Muscle layer of colon (tissue), 2 donors: ENCODE data around the gene DYNLRB1.
"Not testable (repeated sequence)": the region's sequence is repeated elsewhere in the genome, so short reads cannot be mapped to it uniquely, and the experiment has no call there.

Experiments
- H3K27ac ChIP-seq: one replicate; pipeline ENCODE4 v1.7.0; 2013; ENCODE audit warnings: low read depth, mild to moderate bottlenecking, low read length, moderate library complexity
- H3K27me3 ChIP-seq, 2 donors: one replicate each; pipeline ENCODE4 v1.7.0; 2013; ENCODE audit warnings: low read length in 2 of 2, mild to moderate bottlenecking in 2 of 2; ENCODE audit not compliant: insufficient read depth in 2 of 2, control insufficient read depth in 1 of 2
- H3K36me3 ChIP-seq: one replicate; pipeline ENCODE4 v1.7.0; 2013; ENCODE audit warnings: mild to moderate bottlenecking, low read length; ENCODE audit not compliant: insufficient read depth
- H3K4me1 ChIP-seq: one replicate; pipeline ENCODE4 v1.7.0; 2013; ENCODE audit warnings: mild to moderate bottlenecking, low read length; ENCODE audit not compliant: insufficient read depth
- H3K4me3 ChIP-seq, 2 donors: one replicate each; pipeline ENCODE4 v1.7.0; 2013; ENCODE audit warnings: low read length in 2 of 2, low read depth in 1 of 2, mild to moderate bottlenecking in 1 of 2, moderate library complexity in 1 of 2
- H3K9ac ChIP-seq: one replicate; pipeline ENCODE4 v1.7.0; 2013; ENCODE audit warnings: low read length
- H3K9me3 ChIP-seq: one replicate; pipeline ENCODE4 v1.7.0; 2013; ENCODE audit warnings: mild to moderate bottlenecking, low read length
- donor health status: abdominal sarcoma.
- donor health status: Adenocarcinoma of cecum.

The DYNLRB1 gene

DNA sequence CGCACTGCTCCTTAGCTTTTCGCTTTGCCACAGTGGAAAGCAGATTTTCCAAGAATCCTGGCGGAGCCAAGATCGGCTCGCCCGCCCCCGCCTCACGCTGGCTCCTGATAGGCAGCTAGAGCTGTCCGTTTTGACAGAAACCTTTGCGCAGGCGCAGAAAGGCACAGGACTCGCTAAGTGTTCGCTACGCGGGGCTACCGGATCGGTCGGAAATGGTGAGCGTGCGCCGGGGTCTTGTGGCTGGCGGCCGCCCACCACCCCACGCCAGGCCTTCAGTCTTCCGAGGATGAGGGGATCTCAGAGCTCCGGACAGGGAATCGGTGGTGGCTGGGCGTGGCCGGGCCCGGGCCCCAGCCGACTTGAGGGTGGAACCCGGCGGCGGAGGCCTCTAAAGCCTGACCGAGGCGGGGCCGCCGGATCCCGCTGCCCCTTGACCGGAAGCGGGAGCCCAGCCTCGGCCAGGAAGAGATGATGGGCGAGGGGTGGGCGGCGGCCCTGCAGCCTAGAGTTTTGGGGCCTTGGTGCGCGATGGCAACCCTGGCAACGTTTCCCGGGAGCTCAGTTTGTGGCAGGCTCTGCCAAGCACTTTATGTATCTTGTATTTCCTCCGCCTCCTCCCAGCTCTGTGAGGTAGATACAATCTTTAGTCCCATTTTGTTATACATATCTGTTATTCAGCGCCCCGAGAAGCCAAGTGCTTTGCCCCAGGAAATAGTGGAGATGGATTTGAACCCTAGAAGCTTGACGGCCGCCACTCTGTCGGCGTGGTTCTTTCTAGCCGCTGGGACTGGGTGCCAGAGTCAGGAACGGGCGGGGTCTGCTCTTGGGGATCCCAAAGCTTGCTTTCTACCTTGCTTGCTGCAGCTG lies at the start of gene DYNLRB1:
DYNLRB1 (plus strand) TSS at position 176 of the 867 bp plus-strand sequence; CDS start at position 213, 37 bp downstream.
- no peaks in the 10 kb centered on the region for H3K9me3 ChIP-seq
- H3K36me3 ChIP-seq: no peaks in the 10 kb centered on the region
- peaks cover 18% of the 10 kb centered on the region for H3K4me1 ChIP-seq
- peak within 1 kb of the TSS; percentile 94 for H3K27ac ChIP-seq
- peak within 1 kb of the TSS; percentile 79 for H3K4me3 ChIP-seq
- H3K27me3 ChIP-seq: no peaks in the 10 kb centered on the region
- H3K9ac ChIP-seq: peak within 1 kb of the TSS; percentile 95

DNA sequence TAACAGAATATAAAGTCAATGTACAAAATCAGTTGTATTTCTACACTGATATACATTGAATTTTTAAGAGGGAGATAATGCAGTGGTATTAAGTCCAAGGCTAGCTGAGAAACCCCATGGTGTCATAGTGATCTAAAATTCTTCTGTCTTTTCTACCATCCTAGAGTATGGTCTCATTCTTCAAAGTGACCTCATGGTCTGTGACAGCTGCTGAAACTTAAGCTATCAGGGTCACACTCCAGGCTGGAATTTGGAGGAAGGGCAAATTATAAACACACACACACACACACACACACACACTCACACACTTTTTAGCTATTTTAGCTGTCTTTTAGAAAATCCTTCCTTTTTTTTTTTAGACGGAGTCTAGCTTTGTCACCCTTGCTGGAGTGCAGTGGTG lies 47.3 kb upstream of the DYNLRB1 start:
- no peaks in the 10 kb centered on the region for H3K9me3 ChIP-seq
- no peaks in the 10 kb centered on the region for H3K27me3 ChIP-seq
- peaks cover 14% of the 10 kb centered on the region for H3K36me3 ChIP-seq
- H3K27ac ChIP-seq: no peak overlapping the region
- H3K9ac ChIP-seq: no peak overlapping the region
- no peak overlapping the region for H3K4me3 ChIP-seq
- H3K4me1 ChIP-seq: no peaks in the 10 kb centered on the region

DNA sequence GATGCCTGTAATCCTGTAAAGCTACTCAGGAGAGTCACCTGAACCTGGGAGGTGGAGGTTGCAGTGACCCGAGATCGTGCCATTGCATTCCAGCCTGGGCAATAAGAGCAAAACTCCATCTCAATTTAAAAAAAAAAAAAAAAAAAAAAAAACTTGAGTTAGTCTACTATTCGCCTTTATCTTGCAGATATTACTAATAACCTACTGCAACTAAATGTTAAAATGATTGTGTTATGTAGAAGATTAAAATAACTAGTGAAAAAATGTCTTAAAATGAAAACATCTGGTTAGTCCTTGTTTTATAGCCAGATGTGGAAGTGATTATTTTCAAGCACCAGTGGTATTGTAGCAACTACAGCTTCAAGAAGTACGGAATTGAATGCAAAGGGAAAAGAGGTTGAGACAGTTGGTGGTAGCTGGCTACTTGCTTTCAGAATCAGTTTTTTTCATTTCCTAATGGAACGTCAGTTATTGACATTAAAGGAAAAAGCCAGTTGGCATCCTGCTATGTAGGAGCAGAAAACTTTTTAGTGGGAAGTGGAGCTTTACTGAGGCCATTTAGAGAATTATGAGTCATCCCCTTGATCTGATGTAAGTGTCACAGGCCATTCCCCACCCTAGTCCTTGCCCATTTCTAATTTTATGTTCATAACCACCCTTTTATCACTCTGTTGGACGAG lies 43.8 kb upstream of the DYNLRB1 start:
- Histone ChIP-seq H3K9ac (no peak overlapping the region), H3K36me3 (peaks cover 14% of the 10 kb centered on the region), H3K4me1 (no peaks in the 10 kb centered on the region), H3K27me3 (no peaks in the 10 kb centered on the region), H3K4me3 (no peak overlapping the region), H3K27ac (no peak overlapping the region), H3K9me3 (no peaks in the 10 kb centered on the region)

DNA sequence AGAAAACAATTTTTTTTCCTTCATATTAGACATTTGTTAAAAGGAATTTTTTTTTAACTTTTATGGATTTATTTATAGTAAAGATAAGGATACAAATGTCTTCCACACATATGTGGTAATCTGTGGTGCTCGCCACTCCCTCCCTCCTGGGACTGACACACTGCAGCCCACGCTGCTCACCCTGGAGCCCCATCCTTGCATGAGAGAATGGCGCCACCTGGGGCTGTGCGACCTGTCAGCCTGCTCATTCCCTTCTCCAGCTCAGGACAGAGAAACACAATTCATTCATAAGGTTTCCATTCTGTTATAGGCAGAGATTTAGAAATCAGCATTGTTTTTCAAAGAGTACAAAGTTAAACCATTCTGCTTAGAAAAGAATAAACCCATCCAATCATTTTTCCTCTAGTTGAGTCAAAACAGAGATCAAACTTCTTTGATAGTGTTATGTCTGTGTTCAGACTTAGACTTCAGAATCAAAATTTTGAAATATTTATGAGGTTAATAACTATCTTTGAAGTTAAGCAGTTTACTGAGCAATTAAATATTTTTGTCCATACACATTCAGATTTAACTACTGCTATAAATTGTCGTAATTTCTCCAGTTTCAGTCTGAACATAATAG lies 42.8 kb upstream of the DYNLRB1 start:
- Histone ChIP-seq H3K9ac (no peak overlapping the region), H3K27ac (no peak overlapping the region), H3K9me3 (no peaks in the 10 kb centered on the region), H3K36me3 (peaks cover 22% of the 10 kb centered on the region), H3K4me3 (no peak overlapping the region), H3K4me1 (no peaks in the 10 kb centered on the region), H3K27me3 (no peaks in the 10 kb centered on the region)

DNA sequence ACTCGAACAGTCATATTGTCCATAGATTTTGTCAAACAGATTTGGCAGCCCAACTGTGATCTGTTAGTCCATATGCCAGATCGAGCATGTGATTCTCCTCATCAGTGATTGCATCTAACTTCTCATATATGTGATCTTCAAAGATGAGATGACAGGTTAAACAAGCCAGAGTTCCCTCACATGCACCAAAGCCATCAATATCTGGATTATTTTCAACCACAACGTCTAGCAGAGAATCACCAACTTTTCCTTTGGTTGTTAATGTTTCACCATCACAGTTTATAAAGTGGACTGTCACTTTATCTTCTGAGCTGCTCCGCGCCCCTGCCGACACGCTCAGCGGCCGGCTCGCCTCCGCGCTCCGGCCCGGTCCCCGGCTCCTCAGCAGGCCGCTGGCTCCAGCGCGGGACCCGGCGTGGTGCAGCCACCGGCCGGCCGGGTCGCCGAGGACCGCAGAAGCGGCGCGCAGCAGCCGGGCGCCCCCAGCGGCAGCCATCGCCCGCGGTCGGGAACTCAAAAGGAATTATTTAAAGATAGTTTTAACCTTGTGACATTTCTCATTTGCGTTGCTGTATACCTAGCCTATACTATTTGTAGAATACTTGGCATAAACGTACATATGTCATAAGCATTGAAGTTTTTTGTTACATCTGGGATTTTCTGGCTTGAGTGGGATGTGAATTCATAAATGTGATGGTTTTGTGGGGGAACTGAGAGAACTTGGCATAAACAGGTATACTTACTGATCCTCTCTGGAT lies 40.1 kb upstream of the DYNLRB1 start:
- H3K27me3 ChIP-seq: no peaks in the 10 kb centered on the region
- H3K4me3 ChIP-seq: no peak overlapping the region
- no peak overlapping the region for H3K27ac ChIP-seq
- no peaks in the 10 kb centered on the region for H3K9me3 ChIP-seq
- peaks cover 27% of the 10 kb centered on the region for H3K36me3 ChIP-seq
- no peak overlapping the region for H3K9ac ChIP-seq
- H3K4me1 ChIP-seq: no peaks in the 10 kb centered on the region

DNA sequence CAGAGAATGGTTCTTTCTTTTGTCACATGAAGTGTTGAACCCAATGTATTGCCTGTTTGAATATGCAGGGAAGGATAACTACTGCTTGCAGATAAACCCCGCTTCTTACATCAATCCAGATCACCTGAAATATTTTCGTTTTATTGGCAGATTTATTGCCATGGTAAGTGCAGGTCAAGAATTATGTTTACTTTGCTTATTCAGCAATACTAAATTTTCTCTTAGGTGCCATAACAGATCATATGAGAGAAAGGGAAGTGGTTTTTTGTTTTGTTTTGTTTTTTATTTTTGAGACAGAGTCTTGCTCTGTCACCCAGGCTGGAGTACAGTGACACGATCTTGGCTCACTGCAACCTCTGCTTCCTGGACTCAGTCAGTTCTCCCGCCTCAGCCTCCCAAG lies 36.6 kb upstream of the DYNLRB1 start:
- no peak overlapping the region for H3K4me3 ChIP-seq
- no peaks in the 10 kb centered on the region for H3K9me3 ChIP-seq
- no peak overlapping the region for H3K27ac ChIP-seq
- no peaks in the 10 kb centered on the region for H3K4me1 ChIP-seq
- peaks cover 34% of the 10 kb centered on the region for H3K36me3 ChIP-seq
- no peak overlapping the region for H3K9ac ChIP-seq
- no peaks in the 10 kb centered on the region for H3K27me3 ChIP-seq

DNA sequence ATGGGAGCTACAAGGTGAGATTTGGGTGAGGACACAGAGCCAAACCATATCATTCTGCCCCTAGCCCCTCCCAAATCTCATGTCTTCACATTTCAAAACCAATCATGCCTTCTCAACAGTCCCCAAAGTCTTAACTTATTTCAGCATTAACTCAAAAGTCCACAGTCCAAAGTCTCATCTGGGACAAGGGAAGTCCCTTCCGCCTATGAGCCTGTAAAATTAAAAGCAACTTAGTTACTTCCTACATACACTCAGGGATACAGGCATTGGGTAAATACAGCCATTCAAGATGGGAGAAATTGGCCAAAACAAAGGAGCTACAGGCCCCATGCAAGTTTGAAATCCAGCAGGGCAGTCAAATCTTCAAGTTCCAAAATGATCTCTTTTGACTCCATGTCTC lies 34.1 kb upstream of the DYNLRB1 start:
- peaks cover 34% of the 10 kb centered on the region for H3K36me3 ChIP-seq
- H3K9me3 ChIP-seq, H3K4me1 ChIP-seq, H3K9ac ChIP-seq, H3K4me3 ChIP-seq, H3K27ac ChIP-seq, H3K27me3 ChIP-seq: not testable (repeated sequence)

DNA sequence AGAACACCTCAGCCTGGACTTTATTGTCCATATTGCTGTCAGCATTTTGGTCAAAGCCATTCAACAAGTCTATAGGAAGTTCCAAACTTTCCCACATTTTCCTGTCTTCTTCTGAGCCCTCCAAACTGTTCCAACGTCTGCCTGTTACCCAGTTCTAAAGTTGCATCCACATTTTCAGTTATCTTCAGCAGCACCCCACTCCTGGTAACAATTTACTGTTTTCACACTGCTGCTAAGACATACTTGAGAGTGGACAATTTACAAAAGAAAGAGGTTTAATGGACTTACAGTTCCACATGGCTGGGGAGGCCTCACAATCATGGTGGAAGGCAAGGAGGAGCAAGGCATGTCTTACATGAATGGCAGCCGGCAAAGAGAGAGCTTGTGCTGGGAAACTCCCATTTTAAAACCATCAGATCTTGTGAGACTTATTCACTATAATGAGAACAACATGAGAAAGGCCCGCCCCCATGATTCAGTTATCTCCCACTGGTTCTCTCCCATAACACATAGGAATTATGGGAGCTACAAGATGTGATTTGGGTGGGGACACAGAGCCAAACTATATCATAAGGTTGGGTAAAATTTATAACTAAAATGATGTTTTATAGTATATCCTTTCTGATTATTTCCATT lies 32.5 kb upstream of the DYNLRB1 start:
- H3K4me1 ChIP-seq, H3K9me3 ChIP-seq, H3K27me3 ChIP-seq, H3K27ac ChIP-seq, H3K4me3 ChIP-seq, H3K9ac ChIP-seq: not testable (repeated sequence)
- peaks cover 26% of the 10 kb centered on the region for H3K36me3 ChIP-seq

DNA sequence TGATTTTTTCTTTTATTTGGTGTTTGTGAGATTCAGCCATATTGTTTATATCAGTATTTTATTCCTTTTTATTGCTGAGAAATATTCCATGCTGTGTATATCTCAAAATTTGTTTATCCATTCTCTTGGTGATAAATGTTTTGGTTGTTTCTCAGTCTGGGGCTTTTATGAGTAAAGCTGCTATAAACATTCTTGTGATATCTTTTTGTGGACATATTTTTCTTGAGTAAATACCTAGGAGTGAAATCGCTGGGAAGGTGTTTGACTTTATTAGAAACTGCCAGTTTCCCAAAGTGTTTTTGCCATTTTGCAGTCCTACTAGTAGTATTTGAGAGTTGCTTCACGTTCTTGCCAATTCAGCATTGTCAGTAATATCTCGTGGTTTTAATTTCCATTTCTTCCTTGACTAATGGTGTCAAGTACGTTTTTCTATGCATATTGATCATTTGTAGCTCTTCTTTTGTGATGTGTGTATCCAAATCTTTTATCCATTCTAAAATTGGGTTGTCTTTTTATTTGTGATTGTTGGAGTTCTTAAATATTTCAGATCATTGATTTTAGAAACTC lies 31.1 kb upstream of the DYNLRB1 start:
- Histone ChIP-seq H3K27ac (no peak overlapping the region), H3K9ac (no peak overlapping the region), H3K9me3 (no peaks in the 10 kb centered on the region), H3K27me3 (no peaks in the 10 kb centered on the region), H3K4me1 (no peaks in the 10 kb centered on the region), H3K36me3 (peaks cover 36% of the 10 kb centered on the region), H3K4me3 (no peak overlapping the region)

DNA sequence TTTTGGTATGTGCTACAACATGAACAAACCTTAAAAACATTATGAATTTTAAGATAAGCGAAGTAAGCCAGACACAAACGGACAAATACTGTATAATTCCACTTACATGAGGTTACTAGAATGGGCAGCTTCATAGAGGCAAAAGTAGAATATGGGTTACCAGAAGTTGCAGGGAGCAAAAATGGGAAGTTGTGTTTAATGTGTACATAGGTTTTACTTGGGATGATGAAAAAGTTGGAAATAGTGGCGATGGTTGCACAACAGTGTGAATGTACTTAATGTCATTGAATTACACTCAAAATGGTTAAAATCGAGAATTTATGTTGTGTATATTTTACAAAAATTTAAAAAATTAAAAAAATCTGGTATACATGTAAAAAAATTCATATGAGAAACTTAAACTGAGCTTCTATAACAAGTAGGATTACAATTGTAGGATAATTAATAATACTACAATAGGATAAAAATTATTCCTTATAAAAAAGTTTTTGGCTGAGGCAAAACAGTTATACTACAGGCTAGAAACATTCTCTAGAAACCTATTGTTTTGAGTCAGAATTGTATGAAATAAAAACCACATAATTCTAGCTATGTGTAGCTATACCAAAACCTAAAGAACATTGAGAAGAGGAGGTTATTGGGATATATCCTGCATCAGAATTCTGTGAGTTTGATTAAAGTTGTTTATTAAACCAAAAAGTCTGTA lies 24.8 kb upstream of the DYNLRB1 start:
- peaks cover 46% of the 10 kb centered on the region for H3K36me3 ChIP-seq
- H3K9me3 ChIP-seq: no peaks in the 10 kb centered on the region
- no peaks in the 10 kb centered on the region for H3K27me3 ChIP-seq
- no peaks in the 10 kb centered on the region for H3K4me1 ChIP-seq
- H3K4me3 ChIP-seq: no peak overlapping the region
- no peak overlapping the region for H3K27ac ChIP-seq
- no peak overlapping the region for H3K9ac ChIP-seq
